ENCODE measurements around the gene CLEC18A.
A peak's percentile ranks its signal among the peaks of the same experiment; 100 is the strongest.

CLEC18A gene

GRCh38 chr16:69929480-69929879 lies 21.7 kb upstream of the CLEC18A start:
- H3K27ac ChIP-seq = peak overlapping the region; percentile 96 to 98
- TF ChIP-seq CTCF (IDR thresholded peaks at IDR 0.05) = no peak
- no peak for DNase-seq (ENCODE audit: low spot score)
- peak overlapping the region; percentile 56 for H3K4me3 ChIP-seq

- TF ChIP-seq CTCF (IDR thresholded peaks at IDR 0.05) = peak; percentile 73
- H3K4me3 ChIP-seq = peak overlapping the region; percentile 56
- DNase-seq (ENCODE audit: low spot score) = peak; percentile 78
- peak overlapping the region; percentile 96 to 98 for H3K27ac ChIP-seq
Observed at GRCh38 chr16:69930117-69930776, 20.9 kb upstream of the CLEC18A start.

- DNase-seq (ENCODE audit: low spot score) = no peak
- Histone ChIP-seq H3K27ac (peak overlapping the region; percentile 47 to 79), H3K4me3 (no peak overlapping the region)
- no peak for TF ChIP-seq CTCF (IDR thresholded peaks at IDR 0.05)
Observed at GRCh38 chr16:69931631-69932030, 19.5 kb upstream of the CLEC18A start.

GRCh38 chr16:69932228-69932627 lies 18.9 kb upstream of the CLEC18A start:
- Histone ChIP-seq H3K27ac (peak overlapping the region; percentile 72 to 79), H3K4me3 (no peak overlapping the region)
- TF ChIP-seq CTCF (IDR thresholded peaks at IDR 0.05) = no peak
- DNase-seq (ENCODE audit: low spot score) = no peak

- Histone ChIP-seq H3K27ac (peak overlapping the region; percentile 72 to 79), H3K4me3 (no peak overlapping the region)
- TF ChIP-seq CTCF (IDR thresholded peaks at IDR 0.05) = no peak
- DNase-seq (ENCODE audit: low spot score) = no peak
Observed at GRCh38 chr16:69932691-69933392, 18.3 kb upstream of the CLEC18A start.

GRCh38 chr16:69934044-69934443 lies 17.1 kb upstream of the CLEC18A start:
- no peak overlapping the region for H3K4me3 ChIP-seq
- no peak for DNase-seq (ENCODE audit: low spot score)
- H3K27ac ChIP-seq = peak overlapping the region; percentile 72 to 79
- no peak for TF ChIP-seq CTCF (IDR thresholded peaks at IDR 0.05)

GRCh38 chr16:69934751-69935150 lies 16.4 kb upstream of the CLEC18A start:
- Histone ChIP-seq H3K27ac (peak overlapping the region; percentile 72 to 79), H3K4me3 (no peak overlapping the region)
- no peak for DNase-seq (ENCODE audit: low spot score)
- no peak for TF ChIP-seq CTCF (IDR thresholded peaks at IDR 0.05)

Data from coronary artery (tissue), 2 donors.